GM19468 (cell line): ENCODE data around the gene KIF1B.

ENCODE experiments used
- ATAC-seq: cut with Tn5 transposase; IDR thresholded peaks from one replicate; pipeline ENCODE4 v1.9.1; 2021; ENCODE audit warnings: mild to moderate bottlenecking, moderate library complexity, moderate number of reproducible peaks; ENCODE audit not compliant: unreplicated experiment; ENCODE audit errors: extremely low read depth

Gene KIF1B

DNA sequence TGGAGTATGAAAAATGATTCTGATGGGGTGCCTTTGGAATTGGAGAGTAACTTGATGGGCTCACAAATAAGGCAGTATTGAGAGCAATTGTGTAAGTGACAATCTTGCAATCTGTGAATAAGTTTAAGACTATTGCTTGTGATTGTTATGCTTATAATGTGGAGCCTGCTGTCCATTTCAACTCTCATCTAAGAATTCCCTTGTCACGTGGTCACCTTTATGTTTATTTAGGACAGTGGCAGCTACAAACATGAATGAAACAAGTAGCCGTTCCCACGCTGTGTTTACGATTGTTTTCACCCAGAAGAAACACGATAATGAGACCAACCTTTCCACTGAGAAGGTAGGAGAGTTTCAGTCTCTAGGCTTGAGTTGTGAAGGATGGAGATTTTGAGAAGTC lies 57.6 kb downstream of the KIF1B start:
- ATAC-seq, result no peak

DNA sequence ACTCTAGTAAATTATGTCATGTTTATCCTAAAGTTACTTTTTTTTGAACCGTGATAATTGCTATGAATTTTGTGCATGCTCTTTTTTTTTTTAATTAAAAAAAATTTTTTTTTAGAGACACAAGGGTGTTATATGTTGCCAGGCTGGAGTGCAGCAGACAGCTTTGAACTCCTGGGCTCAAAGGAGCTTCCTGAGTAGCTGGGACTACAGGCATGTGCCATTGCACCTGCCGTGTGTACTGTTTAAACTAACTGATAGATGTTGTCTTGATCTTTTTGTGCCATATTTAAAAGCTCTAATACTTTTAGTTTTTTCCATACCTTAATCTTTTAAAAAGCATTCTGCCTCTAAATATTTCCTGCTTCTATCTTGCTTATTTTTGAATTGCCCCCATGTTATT lies 60.7 kb downstream of the KIF1B start:
- ATAC-seq, result no peak

DNA sequence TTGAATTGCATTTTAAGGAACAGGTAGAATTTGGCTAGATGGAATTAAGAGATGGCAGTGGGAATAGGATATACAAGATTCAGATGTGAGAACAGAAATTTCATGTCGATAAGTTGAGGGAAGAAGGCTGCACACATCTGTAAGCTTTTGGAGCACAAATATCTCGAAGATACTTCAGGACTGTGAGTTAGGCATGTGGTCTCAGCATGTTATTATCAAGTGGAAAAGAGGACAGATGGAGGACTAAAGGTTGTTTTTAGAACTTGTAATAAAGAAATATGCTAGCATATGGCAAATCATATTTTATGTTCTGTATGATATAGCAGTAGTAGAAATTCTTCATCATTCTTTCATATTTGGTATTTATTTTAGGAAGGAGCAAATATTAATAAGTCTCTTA lies 61.5 kb downstream of the KIF1B start:
- no peak for ATAC-seq

- no peak for ATAC-seq
These were observed 61.9 kb downstream of the KIF1B start for GRCh38 chr1:10272274-10272673.

- no peak for ATAC-seq
These were observed 68.5 kb downstream of the KIF1B start for GRCh38 chr1:10278880-10279279.

DNA sequence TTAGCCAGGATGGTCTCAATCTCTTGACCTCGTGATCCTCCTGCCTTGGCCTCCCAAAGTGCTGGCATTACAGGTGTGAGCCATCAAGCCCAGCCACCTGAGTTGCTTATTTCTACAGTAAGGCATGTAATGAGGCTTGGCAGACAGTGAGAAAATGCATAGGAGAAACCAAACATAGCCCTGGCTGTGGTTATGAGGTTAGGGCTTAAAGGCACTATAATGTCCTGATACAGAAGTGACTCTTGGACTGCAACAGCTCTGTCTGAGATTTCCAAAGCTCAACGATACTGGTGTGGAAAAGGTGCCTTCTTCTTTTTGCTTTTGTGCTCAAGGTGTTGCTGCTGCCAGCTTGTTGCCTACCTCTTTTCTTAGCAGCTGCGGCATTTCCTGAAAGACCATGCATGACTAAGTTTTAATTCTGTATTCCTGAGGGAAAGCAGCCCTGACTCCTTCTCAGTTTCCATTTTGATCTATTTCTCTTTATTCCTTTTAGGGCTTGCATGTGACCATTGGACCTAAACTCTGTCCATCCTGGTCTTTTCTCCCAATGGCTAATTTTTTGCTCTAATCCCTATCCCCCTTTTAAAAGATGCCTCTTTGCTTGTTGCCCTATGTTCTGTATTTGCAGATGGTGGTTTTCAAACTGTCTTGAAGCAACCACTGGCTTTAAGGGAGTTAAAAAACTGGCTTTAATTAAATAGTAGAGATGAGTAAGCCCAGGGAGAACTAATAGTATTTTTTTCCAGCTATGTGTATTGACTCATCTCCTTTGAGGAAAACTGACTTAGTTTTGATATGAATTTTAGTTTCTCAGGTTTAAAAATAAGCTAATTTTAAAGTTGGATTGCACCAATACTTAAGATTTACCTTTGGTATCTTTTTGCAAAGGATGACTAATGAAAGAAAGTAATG lies 70.3 kb downstream of the KIF1B start:
- ATAC-seq, result no peak

DNA sequence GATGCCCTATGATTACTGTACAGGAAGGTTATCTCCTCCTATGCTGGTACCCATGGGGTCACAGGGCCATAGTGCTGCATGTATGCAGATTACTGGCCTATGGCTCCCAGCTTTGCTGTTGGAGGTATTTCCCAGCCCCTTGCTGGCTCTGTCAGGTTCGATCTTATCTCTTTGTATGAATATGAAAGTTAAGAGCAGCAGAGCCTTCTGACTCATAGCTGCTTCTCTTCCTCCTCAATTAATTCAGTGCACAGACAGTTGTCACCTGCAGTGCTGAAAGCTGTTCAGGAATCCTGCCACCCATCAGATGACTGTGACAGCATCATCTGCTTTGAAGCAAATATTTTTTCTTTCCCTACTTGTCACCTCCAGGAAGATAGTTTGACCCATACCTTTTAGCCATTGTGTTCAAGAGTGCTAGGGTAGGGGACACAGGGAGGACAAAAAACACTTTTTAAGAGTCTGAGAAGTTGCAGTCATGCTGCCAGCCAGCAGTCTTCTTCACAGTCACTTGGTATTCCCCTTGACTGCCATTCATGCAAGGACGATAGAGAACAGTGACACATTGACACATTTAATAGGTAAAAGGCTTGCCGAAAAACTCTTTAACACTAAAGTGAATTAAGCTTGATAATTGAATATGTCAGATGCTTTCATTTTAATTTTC lies 73.1 kb downstream of the KIF1B start:
- no peak for ATAC-seq

DNA sequence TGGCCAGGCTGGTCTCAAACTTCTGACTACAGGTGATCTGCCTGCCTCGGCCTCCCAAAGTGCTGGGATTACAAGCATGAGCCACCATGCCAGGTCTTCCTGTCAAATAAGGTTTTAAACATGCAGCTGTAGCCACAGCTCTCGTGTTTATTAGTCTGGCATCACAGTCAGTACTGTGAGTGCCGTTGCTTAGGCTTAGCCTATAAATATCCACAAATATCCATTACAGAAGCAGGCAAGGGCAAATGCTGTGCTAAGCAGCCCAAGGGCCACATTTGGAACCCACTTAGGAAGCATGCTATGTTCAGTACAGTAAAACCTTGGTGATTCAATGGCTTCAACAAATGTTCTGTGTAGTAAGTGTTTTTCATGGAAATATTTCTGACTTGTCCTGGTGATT lies 75.9 kb downstream of the KIF1B start:
- no peak for ATAC-seq

- ATAC-seq, result no peak
These were observed 76.8 kb downstream of the KIF1B start for GRCh38 chr1:10287023-10287645.

- ATAC-seq, result no peak
These were observed 77.8 kb downstream of the KIF1B start for GRCh38 chr1:10288029-10288615.

DNA sequence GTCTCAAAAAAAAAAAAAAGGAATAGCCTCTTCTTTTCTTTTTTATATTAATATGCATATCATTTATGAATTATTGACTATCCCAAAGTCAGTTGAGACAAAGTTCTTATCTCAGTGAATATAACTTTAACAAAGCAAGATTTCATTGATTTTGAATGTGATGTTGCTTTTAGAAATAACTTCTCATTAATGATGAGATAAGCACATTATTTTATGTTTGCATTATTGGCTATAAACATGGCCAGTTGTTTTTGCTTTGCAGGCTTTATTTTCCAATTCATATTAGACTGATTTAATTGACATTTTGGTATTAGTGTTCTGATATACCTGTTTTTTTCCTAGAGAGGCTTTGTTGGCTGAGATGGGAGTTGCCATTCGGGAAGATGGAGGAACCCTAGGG lies 81.3 kb downstream of the KIF1B start:
- no peak for ATAC-seq

GRCh38 chr1:10292188-10292587 lies 81.8 kb downstream of the KIF1B start:
- no peak for ATAC-seq

DNA sequence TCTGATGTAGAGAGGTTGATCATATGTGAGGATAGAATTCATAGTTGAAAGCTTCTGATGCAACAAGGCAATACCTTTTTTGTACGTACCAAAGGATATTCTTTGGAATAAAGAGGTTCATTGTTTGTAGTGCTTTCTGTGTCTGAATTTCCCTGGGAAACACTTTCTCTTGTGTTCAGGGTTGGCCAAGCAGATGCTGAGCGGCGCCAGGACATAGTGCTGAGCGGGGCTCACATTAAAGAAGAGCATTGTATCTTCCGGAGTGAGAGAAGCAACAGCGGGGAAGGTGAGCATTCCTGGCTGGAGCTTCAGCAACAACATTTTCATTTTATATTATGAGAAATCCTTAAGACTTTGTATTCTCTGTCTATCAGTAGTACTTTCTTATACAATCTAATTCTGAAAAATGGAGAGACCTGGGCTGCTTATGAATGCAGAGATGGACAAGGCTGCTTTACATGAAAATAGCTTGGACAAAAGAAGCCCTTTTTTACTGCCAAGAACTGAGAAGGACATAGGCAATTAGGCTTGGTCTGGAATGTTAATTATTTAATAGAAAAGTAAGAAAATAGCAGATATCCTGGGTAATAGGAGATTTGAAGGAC lies 85.2 kb downstream of the KIF1B start:
- ATAC-seq, result no peak

- ATAC-seq, result no peak
These were observed 88.8 kb downstream of the KIF1B start for GRCh38 chr1:10299151-10299550.

DNA sequence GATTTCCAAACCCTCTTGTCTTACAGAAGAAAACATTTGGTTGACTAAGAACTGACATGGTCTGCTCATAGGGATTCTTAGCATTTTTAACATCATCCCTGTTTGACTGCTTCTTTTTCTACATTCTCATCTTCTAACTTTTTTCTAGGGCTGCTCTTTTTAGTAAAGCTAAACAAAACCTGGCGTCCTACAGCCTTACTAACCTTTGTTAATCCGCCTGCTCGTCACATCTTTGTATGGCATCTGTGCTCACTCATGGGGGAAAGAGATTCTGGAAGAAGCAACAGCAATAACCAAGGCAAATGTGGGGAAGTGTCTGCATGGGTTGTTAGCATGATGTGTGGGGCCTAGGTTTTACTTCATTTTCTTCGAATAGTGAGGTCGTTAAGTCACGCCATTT lies 92.0 kb downstream of the KIF1B start:
- ATAC-seq, result no peak

GRCh38 chr1:10304295-10304694 lies 93.9 kb downstream of the KIF1B start:
- ATAC-seq, result no peak

DNA sequence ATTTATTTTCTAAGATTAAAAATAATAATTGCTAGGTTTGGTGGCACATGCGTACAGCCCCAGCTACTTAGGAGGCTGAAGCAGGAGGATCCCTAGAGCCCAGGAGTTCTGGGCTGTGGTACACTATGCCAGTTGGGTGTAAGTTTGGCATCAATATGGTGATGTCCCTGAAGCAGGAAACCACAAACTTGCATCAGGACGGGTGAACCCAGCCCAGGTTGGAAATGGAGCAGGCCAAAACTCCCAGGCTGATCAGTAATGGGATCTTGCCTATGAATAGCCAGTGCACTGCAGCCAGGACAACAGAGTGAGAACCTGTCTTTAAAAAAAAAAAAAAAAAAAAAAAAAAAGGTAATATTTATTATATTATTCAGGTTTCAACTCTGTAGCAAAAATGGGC lies 96.1 kb downstream of the KIF1B start:
- no peak for ATAC-seq

- ATAC-seq, result no peak
These were observed 97.6 kb downstream of the KIF1B start for GRCh38 chr1:10308001-10308400.

GRCh38 chr1:10309243-10310011 lies 99.1 kb downstream of the KIF1B start:
- ATAC-seq, result no peak

DNA sequence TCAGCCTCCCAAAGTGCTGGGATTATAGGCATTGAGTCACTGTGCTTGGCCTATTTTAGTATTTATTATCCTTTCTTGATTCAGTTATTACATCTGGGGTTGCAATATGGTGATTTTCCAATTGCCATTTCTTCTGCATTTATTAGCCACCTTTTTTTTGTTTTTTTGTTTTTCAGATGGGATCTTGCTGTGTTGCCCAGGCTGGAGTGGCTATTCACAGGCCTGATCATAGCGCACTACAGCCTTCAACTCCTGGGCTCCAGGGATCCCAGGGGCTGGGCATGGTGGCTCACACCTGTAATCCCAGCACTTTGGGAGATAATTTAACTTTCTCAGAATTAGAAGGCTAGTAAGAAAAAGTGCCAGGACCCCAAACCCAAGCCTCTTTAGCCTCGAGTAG lies 106.4 kb downstream of the KIF1B start:
- ATAC-seq, result no peak
